GM12873 (cell line): ENCODE data around the gene ZNF594.

Experiments
- TF ChIP-seq, protein P1 (sequence below): IDR thresholded peaks from 2 replicates; pipeline ENCODE4 v1.5.1; 2012; ENCODE audit warnings: low read depth, mild to moderate bottlenecking, moderate library complexity, low read length, control low read depth; ENCODE audit not compliant: insufficient read depth; ENCODE audit errors: missing control alignments

ZNF594 gene

DNA sequence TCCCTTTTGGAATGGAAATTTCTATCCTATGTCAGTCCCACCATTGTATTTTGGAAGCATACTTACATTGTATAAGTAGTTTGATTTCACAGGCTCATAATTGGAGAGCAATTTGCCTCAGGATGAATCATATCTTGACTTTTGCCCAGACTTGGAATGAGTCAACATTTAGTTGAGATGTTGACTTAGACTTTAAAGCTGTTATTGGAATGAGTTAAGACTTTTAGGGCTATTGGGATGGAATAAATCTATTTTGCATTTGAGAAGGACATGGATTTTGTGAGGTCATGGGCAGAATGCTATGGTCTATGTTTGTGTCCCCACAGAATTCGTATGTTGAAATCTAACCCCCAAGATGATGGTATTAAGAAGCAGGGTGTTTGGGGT is 12.2 kb upstream of the ZNF594 start:
- TF ChIP-seq, protein P1, sequence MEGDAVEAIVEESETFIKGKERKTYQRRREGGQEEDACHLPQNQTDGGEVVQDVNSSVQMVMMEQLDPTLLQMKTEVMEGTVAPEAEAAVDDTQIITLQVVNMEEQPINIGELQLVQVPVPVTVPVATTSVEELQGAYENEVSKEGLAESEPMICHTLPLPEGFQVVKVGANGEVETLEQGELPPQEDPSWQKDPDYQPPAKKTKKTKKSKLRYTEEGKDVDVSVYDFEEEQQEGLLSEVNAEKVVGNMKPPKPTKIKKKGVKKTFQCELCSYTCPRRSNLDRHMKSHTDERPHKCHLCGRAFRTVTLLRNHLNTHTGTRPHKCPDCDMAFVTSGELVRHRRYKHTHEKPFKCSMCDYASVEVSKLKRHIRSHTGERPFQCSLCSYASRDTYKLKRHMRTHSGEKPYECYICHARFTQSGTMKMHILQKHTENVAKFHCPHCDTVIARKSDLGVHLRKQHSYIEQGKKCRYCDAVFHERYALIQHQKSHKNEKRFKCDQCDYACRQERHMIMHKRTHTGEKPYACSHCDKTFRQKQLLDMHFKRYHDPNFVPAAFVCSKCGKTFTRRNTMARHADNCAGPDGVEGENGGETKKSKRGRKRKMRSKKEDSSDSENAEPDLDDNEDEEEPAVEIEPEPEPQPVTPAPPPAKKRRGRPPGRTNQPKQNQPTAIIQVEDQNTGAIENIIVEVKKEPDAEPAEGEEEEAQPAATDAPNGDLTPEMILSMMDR = no peak

DNA sequence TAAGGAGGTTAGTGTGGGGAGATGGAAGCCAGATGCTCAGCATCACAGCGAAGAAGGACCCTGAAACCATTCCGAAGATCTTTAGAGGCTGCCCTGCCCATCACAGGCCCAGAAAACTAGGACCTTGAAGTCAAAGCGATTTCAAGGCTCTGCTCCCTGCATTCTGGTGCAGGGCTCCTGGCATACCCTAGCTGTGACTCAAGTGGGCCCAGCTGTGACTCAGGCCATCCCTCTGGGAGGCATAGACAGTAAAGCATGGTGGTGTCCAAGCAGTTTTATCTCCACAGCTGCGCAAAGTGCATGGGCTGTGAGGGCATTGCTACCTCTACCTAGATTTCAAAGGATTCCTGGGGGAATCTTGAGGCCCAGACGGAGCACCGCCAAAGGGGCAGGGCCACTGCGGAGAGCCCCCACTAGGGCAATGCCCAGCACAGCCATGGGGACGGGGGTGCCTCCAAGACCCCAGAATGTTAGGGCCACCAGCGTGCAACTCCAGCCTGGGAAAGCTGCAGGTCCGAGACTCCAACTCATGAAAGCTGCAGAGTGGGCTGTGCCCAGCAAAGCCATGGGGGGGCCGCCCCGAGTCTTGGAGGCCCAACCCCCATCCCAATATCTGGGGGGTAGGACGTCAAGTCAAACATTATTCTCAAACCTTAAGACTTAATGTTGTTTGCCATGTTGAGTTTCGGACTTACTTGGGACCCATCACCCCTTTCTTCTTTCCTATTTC is 11.7 kb upstream of the ZNF594 start:
- TF ChIP-seq, protein P1 = no peak

DNA sequence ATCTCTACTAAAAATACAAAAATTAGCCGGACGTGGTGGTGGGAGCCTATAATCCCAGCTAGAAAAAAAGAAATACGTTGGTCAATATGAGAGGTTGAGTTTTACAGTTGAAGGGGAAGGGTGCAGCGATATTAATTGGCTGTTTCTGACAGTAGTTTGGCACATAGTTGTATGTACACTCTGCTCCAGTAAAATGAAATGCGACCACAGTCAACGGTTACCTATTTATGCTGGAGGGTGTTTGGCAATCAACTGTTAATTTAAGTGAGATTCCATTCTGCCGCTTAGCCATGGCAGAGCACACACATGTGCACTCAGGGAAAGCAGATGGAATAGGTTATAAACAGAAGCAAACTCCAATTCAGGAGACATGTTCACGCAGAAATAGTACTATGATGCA is 9.3 kb upstream of the ZNF594 start:
- TF ChIP-seq, protein P1 = no peak

DNA sequence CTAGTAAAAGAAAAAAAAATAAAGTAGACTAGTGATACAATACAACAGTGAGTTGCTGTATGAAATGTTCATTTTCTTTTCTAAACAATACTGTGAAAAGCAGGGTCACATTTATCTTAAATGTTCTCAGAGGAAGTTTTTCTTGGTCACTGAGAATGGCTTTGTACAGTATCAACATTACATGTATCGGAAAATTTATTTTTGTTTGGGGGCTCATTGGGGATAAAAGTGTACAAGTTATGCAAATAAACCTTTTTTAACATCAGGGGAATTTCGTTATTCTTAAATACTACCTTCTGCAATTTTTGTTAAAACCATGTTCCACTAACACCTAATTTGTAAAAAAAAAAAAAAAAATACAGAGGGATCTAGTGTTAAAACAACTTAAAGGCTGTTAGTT is 8.7 kb upstream of the ZNF594 start:
- TF ChIP-seq, protein P1 = no peak

DNA sequence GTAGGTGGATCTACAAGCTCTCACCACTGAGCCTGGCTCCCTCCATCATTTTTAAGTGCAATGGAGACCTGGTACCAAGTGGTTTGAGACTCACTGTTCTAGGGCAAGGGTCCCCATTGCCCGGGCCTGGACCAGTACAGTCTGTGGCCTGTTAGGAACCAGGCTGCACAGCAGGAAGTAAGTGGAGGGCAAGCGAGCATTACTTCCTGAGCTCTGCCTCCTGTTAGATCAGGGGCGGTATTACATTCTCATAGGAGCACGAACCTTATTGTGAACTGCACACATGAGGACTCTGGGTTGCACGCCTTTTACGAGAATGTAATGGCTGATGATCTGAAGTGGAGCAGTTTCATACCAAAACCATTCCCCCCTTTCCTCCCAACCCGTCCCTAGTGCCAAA is 6.8 kb upstream of the ZNF594 start:
- TF ChIP-seq, protein P1 = no peak

DNA sequence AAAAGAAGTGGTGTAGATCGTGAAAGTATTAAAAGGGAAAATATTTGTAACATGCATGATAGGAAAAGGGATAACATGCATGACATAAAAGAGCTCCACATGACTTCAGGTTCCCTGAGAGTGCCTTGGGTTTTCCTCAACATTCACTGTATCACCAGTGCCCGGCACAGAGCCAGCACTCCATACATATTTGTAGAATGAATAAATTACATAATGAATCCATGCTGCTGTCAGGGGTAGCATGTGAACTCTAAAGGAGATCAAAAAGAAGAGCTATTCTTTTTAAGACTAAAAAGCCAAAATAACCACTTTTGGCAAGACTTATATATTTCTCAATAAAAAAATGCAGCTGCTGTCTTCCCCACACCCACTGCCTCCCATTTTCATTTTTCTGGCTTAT is 2.7 kb upstream of the ZNF594 start:
- TF ChIP-seq, protein P1 = no peak

GRCh38 chr17:5184288-5184687 is 7.4 kb downstream of the ZNF594 start:
- TF ChIP-seq, protein P1 = no peak
